Right lung (tissue), 5 donors: Measurements from ENCODE around the gene C1QTNF9B. TPM values are rescaled to one million over a fixed set of nuclear protein-coding genes. Genes with fewer than 3 reads are reported as not detected.

Experiments
- DNase-seq, 2 donors: peaks; one replicate each; pipeline ENCODE4 v3.0.0-alpha.2; 2013
- polyA plus RNA-seq, 5 donors: library from polyadenylated mRNA; unstranded; fragments of 120-200 nt; gene quantifications; one replicate each; pipeline versions ENCODE4 v1.2.1 to v1.2.3, GENCODE V29; 2013; ENCODE audit warnings: inconsistent platforms in 1 of 5, low replicate concordance in 1 of 5; ENCODE audit not compliant: insufficient read length in 5 of 5, insufficient read depth in 1 of 5

Gene C1QTNF9B
- polyA plus RNA-seq, 5 donors = 0.49 to 2.1 (median 0.97) TPM

DNA sequence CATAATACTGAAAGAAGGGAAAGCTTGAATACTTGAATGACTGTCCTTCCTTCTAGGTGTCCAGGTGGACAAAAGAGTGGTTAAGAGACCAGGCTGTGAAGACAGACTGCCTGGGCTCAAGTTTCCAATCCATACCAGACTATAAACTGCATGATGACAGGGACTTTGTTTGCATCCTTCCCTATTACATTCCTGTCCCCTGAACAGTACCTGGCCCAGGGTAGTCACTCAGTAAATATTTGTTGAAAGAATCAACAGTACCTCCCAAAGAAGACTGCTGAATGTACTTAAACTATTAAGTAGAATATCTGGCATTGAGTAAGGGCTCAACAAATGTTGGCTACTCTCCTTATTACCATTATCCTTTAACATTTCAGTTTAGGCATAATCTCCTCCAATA is 37.8 kb downstream of the C1QTNF9B start:
- no peak for DNase-seq

DNA sequence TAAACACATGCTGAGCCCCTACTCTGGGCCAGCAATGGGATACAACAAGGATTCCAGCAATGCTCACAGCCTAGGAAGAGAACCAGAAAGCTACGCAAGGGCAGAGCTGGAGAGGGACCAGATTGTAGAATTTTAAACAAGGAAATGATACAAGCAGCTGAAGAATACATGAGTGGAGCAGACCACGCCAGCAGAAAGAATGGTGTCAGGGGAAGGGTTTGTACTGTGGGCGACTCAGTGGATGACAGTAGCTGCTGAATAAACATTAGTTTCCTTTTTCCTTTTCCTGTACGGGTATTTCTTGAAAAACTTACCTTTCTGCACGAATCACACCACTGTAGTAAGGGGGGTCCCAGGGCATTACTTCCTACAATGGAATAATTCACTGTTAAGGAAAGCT is 38.8 kb downstream of the C1QTNF9B start:
- DNase-seq = no peak

DNA sequence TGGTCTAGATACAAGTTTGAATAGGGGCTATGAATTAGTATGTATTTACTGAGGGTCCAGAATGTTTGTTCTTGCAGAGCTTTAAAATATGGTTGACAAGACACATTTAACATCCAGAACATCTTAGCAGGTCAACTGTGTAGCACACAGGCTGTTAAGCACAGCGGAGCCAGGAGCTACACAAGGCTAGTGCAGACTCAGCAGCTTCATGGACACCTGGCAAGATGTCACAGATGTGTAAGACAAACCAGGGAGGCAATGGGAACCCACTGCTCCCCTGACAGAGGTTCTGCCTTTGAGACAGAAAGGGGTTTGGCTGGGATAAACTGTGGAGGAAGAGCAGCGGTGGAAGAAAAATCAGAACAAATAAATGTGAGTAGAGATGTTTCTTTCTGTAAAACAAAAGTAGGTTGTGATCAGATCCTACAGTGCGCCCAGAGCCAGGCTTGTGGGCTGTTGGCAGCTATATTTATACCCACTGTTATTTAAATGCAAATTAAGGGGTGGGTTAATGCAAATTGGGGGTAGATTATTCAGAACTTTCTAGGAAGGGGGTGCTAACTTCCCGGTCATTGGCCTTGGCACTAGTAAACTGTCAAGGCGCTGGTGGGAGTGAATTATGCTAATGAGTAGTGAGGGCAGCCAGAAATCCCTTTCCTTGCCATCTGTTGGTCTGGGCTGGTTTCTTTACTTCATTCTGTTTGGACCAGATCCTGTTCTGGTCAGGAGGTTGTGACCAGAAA is 41.1 kb downstream of the C1QTNF9B start:
- no peak for DNase-seq

DNA sequence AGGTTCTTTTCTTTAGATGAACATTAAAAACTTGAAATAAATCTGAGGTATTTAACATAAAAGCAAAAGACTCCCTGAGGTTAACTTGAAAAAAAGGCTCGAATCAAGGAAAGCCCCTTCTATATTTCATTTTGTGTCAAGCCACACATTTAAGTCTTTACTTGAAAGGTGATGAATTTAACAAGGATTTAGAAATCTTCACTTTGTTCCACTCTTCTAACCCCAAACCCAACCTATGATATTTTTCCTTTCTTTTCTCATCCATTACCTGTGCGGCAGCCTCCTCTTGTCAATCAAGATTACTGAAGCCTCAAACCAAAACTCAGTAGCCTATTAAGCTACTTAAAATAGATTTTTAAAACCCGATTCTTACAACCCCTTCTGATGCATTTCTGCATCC is 41.9 kb downstream of the C1QTNF9B start:
- DNase-seq = no peak

DNA sequence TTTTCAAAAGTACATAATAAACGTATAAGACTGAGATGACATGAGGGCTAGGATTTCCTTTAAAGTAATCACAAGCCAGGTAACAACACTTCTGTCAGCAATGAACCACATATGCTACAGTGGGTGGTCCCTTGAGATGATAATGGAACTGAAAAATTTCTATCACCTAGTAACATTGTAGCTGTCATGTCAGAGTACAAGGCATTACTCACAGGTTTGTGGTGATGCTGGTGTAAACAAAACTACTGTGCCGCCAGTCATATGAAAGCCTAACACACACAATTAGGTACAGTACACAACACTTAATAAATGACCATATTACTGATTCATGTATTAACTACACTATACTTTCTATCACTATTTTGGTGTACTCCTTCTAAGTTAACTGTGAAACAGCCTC is 45.0 kb downstream of the C1QTNF9B start:
- DNase-seq = no peak

DNA sequence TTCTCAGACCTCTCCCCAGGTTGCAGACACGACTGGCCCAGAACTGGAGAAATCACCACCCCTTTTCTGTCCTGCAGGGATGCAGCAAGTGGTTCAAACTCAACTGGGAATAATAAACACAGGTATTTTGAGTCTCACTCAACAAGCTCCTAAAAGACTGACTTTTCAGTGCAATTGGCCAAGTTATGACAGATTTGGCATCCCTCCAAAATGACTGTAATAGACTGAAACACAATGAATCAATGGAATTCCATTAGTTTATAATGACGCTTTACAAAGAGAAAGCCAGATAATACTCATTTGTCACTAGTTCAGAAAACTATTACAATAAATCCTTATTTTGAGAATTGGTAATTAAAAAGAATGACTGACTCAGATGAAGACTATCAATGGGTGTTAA is 46.2 kb downstream of the C1QTNF9B start:
- no peak for DNase-seq

DNA sequence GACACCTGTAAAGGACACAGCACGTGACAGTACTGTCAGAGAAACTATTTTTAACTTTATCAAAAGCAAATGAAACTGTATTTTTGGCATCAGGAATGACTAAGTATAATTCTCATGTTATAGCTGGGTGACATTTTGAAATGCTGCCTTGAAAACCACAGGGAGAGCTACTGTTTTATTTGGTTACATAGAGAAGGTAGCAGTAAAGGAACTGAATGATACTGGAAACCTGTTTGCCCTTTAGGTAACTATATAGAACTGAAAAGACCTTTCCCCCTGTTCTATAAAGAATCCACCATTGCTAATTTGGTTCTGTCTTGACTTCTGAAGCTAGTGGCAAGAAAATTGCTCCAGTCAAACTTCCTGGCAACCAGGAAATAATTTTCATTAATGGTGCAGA is 47.2 kb downstream of the C1QTNF9B start:
- DNase-seq = no peak

DNA sequence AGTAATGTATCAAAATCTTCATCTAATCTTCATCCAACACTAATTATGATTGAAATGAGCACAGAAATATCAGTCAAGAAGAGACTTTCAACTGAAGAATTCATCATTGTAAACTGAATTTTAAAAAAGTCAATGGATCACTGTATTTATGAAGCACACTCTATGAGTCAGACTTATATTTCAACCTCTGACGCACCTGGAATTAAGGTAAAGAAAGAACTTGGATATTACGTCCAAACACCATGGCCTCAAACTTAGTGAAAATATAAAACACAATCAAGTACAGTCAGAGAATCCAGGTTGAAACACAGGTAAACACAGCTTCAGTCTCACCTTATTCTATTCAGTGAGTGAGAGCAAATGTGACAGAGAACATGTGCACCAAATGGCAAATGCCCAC is 47.6 kb downstream of the C1QTNF9B start:
- no peak for DNase-seq

DNA sequence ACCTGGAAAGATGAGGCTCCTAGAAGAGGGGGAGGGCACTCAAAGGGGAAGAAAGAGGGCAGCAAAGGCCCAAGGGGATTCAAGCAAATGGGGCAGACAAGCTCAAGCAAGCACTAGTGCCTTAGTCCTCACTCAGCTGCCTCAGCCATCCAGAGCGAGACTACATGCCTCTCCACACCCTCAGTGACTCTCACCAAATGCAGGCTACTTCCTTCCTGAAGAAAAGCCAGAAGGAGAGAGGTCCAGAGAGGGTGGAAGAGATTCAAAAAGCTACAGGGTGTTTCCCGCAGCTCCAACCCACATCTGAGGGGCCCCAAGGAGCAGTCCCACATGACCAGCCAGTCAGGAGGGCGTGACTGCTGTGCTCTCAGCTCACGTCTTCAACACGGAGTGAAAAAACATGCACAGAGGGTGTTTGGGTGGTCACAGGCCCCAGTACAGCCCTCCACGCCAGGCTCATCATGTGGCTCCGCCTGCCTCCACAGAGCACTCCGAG is 48.6 kb downstream of the C1QTNF9B start:
- no peak for DNase-seq

DNA sequence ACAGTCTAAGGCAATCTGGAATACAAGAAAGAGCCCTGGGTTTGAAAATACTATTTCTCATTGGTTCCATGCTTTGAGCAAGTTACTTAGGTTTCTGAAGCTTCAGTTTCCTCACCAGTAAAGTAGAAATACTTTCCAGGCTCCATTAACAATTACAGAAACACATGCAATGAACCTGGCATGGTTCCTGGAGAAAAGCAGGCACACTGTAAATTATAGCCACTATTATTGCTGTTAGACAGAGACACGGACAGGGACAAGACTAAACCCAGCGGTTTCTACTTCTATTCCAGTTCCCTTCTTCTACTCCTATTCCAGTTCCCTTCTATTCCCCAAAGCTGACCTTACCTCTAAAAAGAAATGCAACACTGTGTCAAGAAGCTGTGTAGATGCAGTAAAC is 49.3 kb downstream of the C1QTNF9B start:
- no peak for DNase-seq

DNA sequence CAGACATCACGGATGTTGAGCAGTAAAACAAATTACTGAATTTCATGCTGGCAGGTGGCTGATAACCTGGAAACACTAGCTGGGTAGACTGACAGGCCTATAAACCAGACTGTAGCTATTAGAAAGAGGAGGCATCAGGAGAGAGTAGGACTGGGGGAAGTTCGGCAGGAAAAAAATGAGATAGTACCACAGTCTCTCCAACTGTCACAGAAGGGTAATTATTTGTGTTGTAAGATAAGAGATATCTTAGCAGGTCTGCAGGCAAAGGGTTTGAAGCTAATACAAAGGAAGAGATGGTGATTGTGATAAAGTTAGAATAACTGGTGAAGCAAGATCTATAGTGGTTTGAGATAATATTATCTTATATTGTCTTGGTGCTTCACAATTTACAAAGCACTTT is 49.8 kb downstream of the C1QTNF9B start:
- DNase-seq = no peak

DNA sequence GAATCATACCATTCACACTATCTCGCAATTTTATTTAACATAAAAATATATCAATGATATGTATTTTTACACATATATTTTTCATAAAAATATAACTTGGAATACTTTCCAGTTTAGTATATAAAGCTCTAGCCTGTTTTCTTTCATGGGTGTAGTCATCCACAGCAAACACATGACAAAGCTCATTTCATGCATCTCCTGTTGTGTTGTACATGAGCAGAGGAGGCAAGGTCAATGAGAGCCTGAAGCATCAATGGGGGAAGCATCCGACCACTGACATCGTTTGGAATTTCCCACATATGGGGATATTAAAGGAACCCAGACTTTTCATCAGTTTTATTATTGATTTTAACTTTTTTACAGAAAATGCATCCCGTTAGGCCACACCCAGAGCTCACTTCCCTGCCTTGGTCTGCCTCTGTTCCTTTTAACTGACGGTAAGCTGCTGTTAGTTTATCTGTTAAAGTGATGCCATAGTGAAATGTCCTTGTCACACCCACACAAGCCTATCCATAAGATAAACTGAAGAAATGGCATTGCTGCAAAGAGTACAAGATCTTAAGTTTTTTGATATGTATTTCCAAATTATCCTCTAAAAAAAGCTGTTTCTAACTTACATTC is 52.1 kb downstream of the C1QTNF9B start:
- DNase-seq = no peak

DNA sequence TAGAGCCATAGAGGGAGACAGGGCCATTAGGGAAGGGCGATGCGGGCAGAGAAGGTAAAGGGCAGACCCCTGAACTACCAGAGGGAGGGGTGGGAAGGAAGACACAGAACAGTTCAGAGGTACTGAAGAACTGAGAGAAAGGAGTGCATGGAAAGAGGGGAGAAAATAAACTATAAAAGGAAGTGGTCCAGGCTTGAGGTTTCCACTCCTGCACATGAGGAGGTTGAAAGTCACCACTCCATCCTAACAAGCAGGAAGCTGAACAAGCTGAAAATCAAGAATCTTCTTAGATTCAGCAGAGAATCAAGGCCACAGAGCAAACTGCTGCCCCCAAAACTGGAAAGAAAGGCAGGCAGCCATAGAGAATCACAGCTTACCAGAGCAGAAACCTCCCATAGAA is 53.2 kb downstream of the C1QTNF9B start:
- no peak for DNase-seq

DNA sequence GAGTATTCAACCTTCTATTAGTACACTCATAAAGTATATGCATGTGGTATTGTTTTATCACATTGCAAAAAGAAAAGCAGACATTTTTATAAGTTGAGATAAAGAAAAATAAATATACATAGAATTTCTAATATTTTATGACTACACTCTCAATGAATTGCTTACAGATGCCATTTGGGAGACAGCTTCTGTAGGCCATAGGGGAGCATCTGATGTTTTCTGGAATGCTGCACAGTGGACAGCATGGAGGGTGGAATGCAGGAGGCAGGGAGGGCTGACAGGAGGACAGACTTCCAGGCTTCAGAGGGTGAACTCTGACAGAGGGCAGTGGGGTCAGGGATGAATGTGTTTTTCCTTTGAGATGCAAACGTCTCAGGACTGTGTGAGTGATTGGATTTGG is 53.9 kb downstream of the C1QTNF9B start:
- DNase-seq = no peak

DNA sequence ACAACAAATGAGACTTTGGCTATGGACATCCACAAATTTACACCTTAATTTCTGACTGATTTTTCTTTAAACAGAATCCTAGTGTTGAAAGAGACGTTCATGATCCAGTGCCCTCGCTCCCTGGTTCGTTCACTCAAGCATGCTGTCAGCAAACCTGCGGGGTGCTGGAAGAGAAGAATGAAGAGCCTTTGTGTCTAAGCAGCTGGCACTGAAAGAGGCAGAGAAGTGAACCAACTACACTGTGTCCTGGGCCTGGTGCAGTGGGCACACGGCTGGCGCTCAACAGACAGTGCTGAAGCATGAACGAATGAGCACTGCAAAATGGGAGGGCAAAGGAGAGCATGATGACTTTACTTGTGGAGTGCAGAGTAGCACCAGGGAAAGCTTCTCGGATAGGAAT is 54.9 kb downstream of the C1QTNF9B start:
- no peak for DNase-seq

Other genes with a start within 250 kb of the C1QTNF9B start
- 10 to 100 TPM; 15.7 to 21.3 (median 16.8) TPM for gene MIPEP, start 8.1 kb downstream of the C1QTNF9B start, polyA plus RNA-seq